CD4-positive, alpha-beta T cell treated with Interleukin-21 for 1 hour (primary cell): ENCODE results near the gene C4BPB.
A peak's percentile ranks its signal among the peaks of the same experiment; 100 is the strongest.

Experiments used
- DNase-seq: peaks from one replicate; pipeline ENCODE4 v3.0.0-alpha.2; 2020

C4BPB gene

DNA sequence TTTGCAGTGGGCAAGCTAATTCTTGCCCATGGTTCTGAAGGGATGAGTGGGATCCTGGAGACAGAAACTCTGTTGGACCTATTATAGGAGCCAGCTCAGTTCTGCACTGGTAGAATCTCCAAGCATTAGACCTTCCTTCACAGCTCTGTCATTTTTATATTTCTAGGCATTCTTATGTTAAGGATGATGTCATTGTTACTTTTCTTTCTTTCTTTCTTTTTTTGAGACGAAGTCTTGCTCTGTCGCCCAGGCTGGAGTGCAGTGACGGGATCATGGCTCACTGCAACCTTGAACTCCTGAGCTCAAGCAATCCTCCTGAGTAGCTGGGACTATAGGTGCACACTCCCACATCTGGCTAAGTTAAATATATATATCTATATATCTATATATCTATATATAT is 28.1 kb upstream of the C4BPB start:
- DNase-seq: no peak

DNA sequence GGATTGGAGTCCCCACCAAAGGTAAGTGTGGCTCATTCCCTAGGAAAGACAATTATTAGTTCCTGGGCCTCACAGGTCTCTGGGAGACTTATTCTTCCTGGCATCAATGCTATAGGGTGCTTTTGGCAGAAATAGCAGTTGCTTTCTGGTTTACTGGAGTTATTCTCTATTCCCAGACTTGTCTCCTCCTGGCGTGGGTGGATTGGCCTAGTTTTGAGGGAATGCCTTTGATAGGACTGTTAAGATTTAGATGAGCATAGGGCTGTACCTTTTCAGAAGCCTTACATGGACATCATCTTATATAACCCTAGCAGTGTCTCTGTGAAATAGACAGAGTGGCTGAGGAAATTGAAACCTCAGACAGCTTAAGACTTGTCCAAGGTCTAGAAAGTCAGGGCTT is 26.6 kb upstream of the C4BPB start:
- no peak for DNase-seq

DNA sequence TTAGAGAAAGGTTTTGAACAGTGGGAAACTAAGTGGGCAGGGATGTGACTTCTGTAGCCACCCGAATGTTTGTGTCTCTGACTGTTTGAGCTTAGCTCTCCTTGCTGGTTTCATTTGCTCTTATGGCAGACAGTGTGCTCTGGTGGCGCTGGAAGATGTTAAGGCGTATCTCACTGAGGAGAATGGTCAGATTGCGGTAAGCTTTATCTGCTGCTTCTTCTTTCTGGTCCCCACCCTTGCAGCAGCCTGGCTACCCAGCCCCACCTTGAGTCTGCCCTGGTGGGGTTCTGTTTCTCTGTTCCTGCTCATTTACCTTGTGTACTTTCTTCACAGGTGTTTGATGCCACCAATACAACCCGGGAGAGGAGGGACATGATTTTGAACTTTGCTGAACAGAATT is 25.6 kb upstream of the C4BPB start:
- DNase-seq: no peak

DNA sequence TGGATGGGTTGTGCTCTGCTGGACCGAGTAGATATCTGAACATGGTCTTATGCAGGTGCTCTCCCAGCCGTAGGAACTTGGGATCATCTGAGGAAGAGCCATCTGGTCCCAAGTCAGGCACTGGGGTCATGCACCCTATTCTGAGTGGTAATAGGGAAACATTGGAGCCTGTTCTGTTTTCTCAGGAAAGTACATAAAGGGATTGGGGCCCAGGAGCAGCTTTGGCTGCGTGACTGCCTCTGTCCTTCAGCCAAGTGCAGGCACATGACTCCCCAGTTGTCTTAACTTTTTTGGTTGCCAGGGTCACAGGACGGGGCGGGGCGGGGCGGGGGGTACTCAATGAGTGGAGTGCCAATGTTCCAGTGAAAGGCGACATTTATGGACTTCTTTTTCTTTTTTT is 24.1 kb upstream of the C4BPB start:
- no peak for DNase-seq

DNA sequence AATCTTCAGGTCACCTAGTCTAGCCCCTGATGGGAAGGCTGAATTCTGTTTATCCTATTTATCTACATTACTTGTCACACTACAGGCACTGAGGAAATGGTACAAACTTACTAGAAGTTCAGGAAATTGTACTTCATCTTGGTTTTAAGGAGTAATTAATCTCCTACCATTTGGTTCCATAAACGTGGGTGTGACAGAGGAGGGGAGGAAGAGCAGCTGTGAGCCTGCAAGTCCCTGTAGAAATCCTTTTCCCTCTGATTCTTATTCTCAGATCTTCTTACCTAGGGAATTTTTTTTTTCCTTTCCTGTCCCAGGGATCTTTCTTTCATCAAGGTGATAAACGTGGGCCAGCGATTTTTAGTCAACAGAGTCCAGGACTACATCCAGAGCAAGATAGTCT is 21.5 kb upstream of the C4BPB start:
- DNase-seq: no peak

DNA sequence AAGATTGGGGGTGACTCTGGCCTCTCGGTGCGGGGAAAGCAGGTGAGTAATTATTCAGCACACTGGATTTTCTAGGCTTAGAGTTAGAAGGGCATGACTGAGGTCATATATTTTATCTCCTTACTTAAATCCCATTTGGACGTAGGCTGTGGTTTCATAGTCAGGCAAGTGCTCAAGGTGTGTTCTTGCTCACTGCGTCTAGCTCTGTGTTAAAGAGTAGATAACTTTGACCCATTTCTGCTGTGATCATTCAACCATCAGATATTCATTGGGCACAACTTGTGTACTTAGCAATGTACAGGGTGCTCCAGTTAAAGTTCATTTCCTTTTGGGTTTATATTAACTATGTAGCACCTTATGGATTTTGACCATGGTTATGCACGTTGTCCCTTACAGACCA is 21.0 kb upstream of the C4BPB start:
- DNase-seq: no peak

DNA sequence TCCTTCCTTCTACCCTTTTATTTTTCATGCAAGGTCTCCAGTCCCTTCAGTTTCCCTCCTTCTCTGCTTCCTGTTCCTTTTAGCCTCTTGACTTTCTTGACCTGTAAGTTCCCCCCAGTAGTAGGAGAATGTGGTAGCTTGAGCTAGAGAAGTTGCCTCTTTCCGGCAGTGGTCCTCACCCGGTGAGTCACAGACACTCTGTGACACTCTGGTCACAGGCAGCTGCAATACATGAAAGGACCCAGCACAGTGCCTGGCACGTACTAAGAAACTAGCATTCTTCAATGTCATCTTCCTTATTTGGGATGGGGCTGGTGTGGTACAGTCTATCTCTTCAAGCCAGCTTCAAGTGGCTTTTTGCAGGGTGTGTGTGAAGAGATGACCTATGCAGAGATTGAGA is 19.6 kb upstream of the C4BPB start:
- DNase-seq: no peak

DNA sequence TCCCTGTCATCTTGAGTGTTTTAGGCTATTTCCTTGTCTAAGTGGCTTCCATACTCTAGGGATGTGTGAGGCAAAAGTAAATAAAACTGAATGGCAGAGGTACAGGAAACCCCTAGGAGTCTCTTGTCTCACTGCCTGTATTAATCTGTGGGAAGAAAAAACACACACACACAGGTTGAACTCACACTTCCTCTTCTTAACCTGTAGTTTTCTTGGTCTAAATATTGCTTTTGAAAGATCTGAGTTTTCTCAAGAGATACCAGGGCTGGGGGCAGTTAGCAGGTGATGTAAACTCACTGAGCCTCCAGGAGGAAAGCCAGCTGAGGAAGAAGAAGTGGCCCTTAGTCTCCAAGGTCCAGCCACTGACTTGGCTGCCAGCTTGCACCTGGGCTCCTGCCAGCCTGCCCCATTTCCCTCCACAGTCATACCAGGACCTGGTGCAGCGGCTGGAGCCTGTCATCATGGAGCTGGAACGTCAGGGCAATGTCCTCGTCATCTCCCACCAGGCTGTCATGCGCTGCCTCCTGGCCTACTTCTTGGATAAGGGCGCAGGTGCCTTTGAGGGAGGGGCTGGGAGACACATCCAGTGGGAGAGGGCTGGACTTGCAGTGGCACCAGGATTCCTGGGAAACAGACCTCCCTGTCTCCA is 18.7 kb upstream of the C4BPB start:
- DNase-seq: no peak

DNA sequence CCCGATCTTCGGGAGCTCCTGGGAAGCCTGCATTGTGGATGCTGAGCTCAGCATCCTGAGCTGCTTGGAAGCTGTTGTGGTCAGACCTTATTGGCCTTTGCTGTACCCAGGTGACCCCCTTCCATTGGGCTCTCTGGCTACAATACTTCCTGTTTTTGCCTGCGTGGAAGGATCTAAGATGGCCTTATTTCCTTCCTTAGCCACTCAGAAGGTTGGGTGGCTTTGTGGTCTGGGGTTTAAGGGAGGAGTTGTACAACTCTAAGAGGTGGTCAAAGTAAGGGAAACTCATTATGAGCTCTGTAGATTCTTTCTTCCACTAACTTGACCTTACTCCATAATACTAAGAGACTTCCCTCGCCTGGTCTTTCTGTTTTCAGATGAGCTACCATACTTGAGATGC is 17.8 kb upstream of the C4BPB start:
- DNase-seq: no peak

DNA sequence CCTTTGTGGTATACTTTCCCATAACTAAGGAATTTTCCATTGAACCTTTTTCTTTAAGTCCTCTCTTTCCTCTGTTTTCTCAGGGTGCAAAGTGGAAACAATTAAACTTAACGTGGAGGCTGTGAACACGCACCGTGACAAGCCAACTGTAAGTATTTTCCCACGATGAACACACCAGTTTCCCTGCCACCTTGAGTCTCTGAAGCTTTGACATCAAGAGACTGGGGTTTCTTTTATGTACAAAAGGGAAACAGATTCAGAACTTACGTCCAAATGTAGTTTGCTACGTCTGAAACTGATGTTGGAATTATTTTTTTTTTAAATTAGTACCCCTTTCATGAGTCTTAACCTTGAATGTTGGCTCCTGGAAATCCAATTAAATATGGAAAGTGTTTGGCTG is 17.2 kb upstream of the C4BPB start:
- DNase-seq: no peak

DNA sequence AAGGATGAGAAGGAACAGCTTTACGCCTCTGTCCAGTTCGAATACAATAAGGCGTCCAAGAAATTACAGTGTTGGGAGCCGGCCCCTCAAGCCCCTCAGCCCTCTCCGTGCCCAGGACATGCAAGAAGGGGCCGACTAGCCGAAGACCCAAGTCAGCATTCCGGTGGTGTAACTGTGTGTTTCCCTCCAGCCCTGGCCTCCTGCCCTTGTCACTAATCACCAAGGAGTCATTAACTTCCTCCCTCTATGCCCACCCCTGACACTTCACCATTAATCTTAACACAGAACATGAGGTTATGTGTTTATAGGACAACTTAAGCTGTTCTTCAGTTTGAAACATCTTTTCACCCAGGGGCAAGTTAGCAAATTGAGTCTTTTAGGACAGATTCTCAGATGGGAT is 16.4 kb upstream of the C4BPB start:
- DNase-seq: no peak

DNA sequence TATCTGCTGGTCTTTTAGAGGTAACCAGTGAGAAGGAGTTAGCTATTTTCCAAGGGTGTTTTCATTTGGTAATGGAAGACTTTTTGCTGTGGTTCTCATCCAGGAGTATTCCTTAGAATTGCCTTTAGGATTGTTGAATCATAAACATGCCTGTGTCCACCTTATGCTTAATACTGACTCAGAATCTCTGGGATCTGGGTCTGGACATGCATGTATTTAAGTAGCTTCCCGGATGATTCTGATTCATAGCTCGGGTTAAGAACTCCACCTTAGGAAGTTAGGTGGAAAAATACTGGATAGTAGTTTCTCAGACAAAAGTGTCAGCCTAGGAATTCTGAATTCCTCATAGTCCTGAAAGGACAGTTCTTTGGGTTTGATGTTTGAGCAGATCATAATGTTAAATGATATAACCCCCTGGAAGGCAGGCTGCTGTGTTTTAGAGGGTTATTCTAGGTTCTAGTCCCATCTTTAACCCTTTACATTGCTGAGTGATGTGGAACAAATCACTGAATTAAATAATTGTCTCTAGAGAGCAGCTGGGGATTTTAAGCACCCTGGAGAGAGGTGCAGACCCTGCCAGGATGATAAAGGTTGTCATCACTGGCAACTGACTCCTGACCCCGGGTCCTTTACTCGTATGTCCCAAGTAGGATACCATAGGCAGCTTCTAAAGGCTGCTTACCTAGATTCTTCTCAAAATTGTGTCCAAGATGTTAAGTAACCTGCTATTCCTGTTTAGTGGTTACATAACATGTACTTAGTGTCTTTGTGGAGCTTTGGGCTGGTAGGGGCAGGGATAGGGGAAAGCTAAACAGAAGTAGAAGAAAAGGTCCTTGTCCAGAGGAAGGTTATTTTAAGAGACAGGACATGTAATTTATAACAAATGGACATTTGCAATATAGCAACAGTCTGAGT is 14.5 kb upstream of the C4BPB start:
- no peak for DNase-seq

DNA sequence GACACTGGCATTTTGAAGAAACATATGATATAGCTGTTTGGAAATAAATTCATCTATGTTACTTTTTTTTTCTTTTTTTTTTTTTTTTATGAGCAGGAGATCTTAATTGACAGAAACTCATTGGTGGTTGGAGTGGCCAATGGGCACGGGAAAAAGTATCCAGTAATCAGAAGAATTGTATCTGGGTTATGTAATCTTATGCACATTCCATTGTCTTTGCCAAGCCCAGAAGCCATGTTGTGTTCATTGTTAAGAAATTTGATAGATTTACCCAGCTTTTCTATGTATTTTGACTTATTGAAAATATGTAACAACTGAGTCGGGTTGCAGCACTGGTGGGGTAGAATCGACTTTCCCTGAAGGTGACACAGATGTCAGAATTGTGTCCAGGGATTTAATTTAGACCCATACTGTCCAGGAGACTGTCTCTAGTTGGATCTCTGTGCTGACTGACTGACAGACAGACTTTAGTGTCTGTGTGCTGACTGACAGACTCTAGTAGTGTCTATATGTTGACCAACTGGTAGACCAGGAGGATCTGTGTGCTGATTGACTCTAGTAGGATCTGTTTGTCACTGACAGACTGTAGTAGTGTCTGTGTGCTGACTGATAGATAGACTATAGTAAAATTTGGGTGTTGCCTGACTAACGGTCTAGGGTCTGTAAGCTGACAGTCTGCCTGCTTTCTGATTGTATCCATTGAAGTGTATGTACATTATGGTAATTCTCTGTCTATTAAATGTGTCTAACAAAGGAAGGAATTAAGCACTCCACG is 12.3 kb upstream of the C4BPB start:
- no peak for DNase-seq

DNA sequence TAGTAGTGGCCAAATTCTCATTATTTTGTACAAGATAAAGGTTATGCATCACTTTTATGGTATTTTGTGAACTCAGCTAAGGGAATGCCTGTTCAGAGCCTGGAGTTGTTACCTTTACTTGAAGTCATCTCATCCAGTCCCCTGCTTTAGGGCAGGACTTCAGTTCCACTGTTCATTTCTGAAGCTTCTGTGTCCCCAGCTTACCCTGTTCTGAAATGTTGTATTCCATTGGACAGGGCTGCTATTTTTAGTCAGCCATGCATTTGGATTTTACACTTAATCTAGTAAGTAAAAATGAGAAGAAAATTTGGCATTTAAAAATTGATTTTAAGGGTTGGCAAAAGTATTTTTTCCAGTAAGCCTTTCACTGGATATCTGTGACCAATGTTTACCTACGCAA is 11.6 kb upstream of the C4BPB start:
- DNase-seq: no peak

DNA sequence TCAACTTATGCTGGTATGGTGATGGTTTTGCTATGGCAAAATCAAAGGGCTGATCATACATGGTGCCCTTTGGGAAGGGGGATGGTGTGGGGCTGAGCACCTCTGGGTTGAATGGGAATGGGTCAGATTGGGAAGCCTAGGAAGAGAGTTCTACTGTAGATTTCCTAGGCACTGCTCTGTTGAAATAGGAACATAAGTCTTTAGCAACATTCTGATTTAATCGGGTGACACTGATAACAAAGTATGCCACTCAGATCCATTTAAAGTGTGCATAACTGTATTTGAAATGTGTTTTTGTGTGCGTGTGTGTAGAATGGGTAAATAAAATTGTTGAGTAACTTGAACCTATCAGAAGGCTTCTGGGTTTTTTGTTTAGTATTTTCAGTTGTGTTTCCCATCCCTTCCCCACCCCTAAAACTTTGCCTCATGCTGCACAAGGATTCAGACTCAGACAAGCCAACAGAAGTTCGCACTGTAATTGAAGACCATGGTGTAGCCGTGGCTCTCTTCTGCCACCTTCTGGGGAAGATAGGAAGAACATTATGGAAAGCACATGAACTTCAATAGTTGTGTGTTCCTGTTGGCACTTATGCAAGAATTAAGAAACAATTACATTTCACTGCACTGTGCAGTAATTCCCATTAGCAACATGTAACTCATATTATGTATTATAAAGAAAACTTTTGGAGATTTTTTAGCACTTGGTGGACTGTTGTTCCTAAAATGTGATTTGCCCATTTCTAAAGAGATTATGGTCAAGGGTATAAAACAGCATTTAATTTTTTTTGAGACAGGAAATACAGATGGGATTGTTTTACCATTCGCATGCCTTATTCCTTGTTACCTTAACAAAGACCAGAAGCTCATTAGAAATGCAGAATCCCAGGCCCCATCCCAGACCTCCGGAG is 10.9 kb upstream of the C4BPB start:
- peak; percentile 82 for DNase-seq

DNA sequence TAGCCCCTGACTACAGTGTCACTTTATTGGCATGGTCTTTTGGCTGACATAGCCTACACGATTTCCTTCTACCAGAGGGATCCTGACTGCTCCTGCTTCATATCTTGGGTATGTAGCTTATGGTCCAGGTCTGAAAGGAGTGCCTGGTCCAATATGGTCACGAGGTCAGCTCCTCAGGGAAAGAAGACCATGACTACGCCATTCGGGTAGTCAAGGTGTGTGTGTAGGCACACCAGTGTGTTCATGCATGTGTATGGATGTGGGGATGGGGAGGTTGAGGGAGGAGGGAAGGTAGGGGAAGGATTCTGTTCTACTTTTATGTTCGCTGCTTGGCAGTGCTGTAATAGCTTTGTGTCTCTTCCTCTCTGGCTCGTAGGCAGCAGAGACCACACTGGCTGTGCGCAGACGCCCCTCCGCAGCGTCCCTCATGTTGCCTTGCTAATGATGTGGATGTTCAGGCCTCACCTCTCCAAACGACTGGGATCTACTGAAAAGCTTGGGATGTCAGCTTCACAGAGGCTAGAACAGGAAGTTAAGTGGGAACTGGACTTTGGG is 10.0 kb upstream of the C4BPB start:
- no peak for DNase-seq

DNA sequence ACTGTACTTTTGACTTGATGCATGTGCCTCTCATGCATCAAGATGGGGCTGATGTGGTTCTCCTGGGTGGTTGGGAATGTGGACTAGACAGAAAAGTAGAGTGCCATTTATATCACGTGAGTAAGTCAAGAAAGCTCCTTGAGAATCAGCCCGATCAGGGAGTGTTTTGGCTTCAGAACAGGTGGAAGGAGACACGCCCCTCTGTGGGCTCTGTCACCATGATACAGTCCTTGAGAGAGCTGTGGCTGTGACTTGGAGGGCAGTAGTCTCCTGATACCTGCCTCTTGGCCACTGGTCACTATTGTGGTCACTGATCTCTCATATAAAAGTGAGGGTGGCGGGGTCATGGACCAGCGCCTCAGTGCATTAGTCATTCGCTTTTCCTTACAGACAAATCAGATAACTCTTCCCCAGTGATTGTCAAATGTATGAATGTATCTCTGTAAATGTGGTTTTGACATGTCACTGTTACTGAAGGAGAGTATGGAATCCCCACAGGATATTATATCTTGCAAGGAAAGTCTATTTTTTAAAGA is 8.9 kb upstream of the C4BPB start:
- DNase-seq: no peak

DNA sequence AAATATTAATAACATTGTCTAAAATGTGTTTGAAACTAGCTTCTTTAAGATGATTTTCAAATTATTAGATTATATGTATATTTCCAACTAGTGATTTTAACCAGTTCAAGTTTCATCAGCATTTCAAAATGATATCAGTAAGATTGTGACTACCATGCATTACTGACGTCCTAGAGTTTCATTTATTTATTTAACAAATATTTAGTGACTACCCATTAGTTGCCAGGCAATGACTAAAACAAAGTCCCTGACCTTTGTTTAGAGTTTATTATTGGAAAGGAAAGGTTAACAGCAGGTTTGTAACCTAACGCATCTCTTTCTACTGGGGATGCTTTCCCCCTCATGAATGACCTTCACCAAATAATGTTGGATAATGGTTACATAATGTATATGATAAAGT is 7.6 kb upstream of the C4BPB start:
- DNase-seq: no peak

DNA sequence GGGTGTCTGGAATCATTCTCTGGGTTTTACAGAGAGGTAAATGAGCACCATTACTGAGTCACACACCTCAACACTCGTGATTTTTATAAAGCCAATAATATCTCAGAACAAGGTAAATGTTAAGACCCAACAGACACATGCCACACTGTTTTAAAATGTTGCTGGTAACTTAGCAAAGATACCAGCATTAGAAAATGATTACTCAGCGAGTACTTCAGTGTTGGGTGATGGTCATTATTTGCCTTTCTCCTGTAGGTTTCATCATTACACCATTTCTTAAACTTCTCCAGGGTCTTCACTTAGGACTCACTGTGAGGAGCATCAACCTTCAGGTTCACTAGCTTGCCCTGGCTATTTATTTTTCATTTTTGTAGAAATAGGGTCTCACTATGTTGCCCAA is 6.9 kb upstream of the C4BPB start:
- no peak for DNase-seq

DNA sequence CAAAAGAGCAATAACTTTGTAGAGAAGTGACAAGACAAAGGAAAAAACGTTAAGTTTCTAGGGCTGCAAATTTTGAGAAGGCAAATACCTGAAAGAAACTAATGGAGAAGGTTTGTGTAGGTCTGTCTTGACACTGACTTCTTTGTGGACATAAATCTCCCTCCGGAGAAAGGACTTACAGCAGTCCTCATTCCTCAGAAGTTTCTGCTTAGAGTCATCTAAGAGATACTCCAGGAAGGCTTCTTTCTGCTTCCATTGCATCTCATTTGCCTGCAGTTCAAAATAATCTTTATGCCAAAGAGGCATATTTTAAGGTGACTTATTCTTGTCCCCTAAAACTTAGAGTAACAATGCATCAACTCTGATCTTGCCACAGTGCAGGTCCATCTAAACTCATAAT is 4.4 kb upstream of the C4BPB start:
- no peak for DNase-seq

DNA sequence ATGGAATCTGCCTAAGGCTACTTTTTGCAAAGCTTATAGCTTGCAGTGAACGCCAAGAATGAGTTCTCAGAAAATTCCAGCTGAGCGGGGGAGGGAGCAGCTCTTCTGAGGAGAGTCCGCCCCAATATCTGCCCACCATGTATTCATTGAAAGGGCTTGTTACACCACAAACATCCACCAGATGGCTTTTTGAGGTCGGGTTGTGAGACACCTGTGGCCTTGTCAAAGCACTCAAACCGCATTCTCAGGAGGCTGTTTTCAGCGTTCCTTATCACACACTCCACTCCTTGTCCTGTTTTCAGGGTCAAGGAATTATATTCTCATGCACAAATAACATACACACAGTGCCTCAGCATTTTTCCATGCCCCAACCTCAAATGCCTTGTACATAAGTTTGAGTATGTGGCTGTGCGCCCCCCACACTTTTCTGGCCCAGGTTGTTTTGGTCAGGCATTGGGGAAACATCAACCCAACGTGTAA is 3.9 kb upstream of the C4BPB start:
- DNase-seq: peak; percentile 70

DNA sequence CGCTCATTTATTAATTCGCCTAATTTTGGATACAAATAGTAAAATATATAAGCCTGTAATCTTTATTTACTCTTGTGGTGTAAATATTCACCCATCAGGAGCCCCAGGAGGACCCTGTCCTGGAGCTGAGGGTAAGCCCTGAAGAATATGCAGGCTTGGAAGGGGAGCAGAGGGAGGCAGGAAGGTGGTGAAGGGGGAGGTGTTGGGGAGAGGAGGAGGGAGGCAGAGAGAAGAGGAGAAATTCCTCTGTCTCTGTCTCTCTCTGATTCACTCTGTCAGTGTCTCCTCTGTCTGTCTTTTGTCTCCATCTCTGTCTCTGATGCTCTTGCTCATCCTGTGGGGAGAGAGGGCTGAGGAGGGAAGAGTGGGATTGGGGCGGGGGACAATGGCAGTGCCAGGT is 2.8 kb upstream of the C4BPB start:
- DNase-seq: no peak
